ENCODE measurements around the gene EIF3A. TPM values are rescaled to one million over a fixed set of nuclear protein-coding genes. Genes with fewer than 3 reads are reported as not detected.

EIF3A gene
- total RNA-seq, 1 donor from 2014 or later, result 146 TPM

DNA sequence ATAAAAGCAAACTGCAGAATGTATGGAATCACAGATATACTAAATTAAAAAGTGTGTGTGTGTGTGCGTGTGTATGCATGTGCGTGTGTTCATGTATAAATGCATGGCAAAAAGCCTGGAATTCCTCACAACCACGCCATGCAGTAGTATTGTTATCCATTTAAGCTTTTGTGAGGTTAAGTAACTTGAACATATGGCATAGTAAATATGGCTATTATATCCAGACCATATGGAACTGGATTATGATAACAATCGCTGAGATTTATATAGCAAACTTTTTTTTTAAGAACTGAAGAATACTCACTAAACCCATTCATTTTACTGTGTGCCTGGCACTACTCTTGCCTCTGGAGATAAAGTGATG is 73.4 kb downstream of the EIF3A start:
- Histone ChIP-seq H3K36me3 (ENCODE audit: insufficient read depth, low read length) (no peaks in the 10 kb centered on the region), H3K4me3 (ENCODE audit: insufficient read depth, low read depth, low read length) (no peak overlapping the region), H3K4me1 (ENCODE audit: insufficient read depth, low read length) (peaks cover 19% of the 10 kb centered on the region), H3K79me2 (ENCODE audit: insufficient read depth, low read length) (no peaks in the 10 kb centered on the region), H4K20me1 (ENCODE audit: insufficient read depth, low read length) (peaks cover 9% of the 10 kb centered on the region), H3K9me3 (ENCODE audit: insufficient read depth, low read depth, low read length) (no peaks in the 10 kb centered on the region), H3K9ac (ENCODE audit: low read length) (no peak overlapping the region), H3K4me2 (ENCODE audit: low read length) (peak overlapping the region; percentile 60), H3K27ac (ENCODE audit: low read depth, low read length) (no peak overlapping the region), H2AFZ (ENCODE audit: low read depth, low read length) (no peak overlapping the region), H3K27me3 (ENCODE audit: insufficient read depth, low read length) (peaks cover 5% of the 10 kb centered on the region)
- Mint-ChIP-seq H3K27me3 (ENCODE audit: low read depth, unreplicated experiment) (no peaks in the 10 kb centered on the region), H3K4me3 (ENCODE audit: unreplicated experiment) (no peak overlapping the region), H3K9me3 (ENCODE audit: unreplicated experiment) (no peaks in the 10 kb centered on the region), H3K36me3 (ENCODE audit: low read depth, unreplicated experiment) (no peaks in the 10 kb centered on the region), H3K27ac (ENCODE audit: unreplicated experiment) (no peak overlapping the region), H3K4me1 (ENCODE audit: low read depth, unreplicated experiment) (peaks cover 30% of the 10 kb centered on the region)
- no peak for DNase-seq (ENCODE audit: low read depth)
- FAIRE-seq, result no peak
- TF ChIP-seq, protein P1, sequence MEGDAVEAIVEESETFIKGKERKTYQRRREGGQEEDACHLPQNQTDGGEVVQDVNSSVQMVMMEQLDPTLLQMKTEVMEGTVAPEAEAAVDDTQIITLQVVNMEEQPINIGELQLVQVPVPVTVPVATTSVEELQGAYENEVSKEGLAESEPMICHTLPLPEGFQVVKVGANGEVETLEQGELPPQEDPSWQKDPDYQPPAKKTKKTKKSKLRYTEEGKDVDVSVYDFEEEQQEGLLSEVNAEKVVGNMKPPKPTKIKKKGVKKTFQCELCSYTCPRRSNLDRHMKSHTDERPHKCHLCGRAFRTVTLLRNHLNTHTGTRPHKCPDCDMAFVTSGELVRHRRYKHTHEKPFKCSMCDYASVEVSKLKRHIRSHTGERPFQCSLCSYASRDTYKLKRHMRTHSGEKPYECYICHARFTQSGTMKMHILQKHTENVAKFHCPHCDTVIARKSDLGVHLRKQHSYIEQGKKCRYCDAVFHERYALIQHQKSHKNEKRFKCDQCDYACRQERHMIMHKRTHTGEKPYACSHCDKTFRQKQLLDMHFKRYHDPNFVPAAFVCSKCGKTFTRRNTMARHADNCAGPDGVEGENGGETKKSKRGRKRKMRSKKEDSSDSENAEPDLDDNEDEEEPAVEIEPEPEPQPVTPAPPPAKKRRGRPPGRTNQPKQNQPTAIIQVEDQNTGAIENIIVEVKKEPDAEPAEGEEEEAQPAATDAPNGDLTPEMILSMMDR (IDR thresholded peaks at IDR 0.05; ENCODE audit: insufficient read depth, low read depth, low read length), result no peak
- TF ChIP-seq EZH2 (IDR thresholded peaks at IDR 0.05; ENCODE audit: insufficient read depth, low read length), result no peak

DNA sequence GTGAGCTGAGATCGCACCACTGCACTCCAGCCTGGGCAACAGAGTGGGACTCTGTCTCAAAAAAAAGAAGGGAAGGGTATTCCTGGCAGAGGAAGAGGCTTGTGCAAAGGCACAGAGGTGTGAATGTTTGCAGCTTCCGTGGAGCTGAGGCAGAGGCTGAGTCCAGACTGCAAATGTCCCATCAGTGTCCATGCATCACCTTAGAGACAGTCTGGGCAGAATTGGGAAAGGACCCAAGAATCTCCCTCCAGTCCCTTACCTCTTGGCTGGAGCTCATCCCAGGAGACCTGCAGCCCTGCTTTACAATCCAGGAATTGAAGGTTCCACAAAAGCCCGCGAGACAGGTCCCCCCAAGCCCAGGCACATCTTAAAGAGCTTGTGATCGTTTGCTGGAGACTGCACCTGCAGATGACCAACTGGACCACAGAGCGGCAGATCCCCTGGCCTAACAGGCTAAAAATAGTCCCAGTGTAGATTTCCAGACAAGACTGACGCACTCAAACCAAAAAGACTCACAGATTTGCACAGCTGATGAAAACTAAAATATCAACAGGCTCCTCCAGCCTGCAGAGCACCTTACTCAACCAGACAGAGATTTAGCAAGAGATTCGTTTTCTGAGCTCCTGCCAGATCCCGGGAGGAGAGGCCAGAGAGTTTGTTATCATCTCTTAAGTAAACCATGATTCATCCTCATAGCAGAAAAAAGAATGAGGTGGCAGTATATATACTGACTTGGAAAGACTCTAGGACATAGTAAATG is 74.0 kb downstream of the EIF3A start:
- H4K20me1 ChIP-seq (ENCODE audit: insufficient read depth, low read length), result peaks cover 9% of the 10 kb centered on the region
- DNase-seq (ENCODE audit: low read depth), result peak; percentile 99
- H3K27me3 ChIP-seq (ENCODE audit: insufficient read depth, low read length), result peaks cover 5% of the 10 kb centered on the region
- H3K9me3 Mint-ChIP-seq (ENCODE audit: unreplicated experiment), result no peaks in the 10 kb centered on the region
- no peak overlapping the region for H2AFZ ChIP-seq (ENCODE audit: low read depth, low read length)
- peaks cover 19% of the 10 kb centered on the region for H3K4me1 ChIP-seq (ENCODE audit: insufficient read depth, low read length)
- H3K27ac ChIP-seq (ENCODE audit: low read depth, low read length), result peak overlapping the region; percentile 37
- H3K36me3 ChIP-seq (ENCODE audit: insufficient read depth, low read length), result no peaks in the 10 kb centered on the region
- peaks cover 30% of the 10 kb centered on the region for H3K4me1 Mint-ChIP-seq (ENCODE audit: low read depth, unreplicated experiment)
- H3K4me2 ChIP-seq (ENCODE audit: low read length), result peak overlapping the region; percentile 60
- TF ChIP-seq, protein P1 (IDR thresholded peaks at IDR 0.05; ENCODE audit: insufficient read depth, low read depth, low read length), result peak; percentile 10
- TF ChIP-seq EZH2 (IDR thresholded peaks at IDR 0.05; ENCODE audit: insufficient read depth, low read length), result no peak
- no peak overlapping the region for H3K4me3 Mint-ChIP-seq (ENCODE audit: unreplicated experiment)
- no peaks in the 10 kb centered on the region for H3K27me3 Mint-ChIP-seq (ENCODE audit: low read depth, unreplicated experiment)
- peak; percentile 91 for FAIRE-seq
- peak overlapping the region; percentile 37 for H3K27ac Mint-ChIP-seq (ENCODE audit: unreplicated experiment)
- H3K36me3 Mint-ChIP-seq (ENCODE audit: low read depth, unreplicated experiment), result no peaks in the 10 kb centered on the region
- no peak overlapping the region for H3K9ac ChIP-seq (ENCODE audit: low read length)
- H3K9me3 ChIP-seq (ENCODE audit: insufficient read depth, low read depth, low read length), result no peaks in the 10 kb centered on the region
- no peak overlapping the region for H3K4me3 ChIP-seq (ENCODE audit: insufficient read depth, low read depth, low read length)
- H3K79me2 ChIP-seq (ENCODE audit: insufficient read depth, low read length), result no peaks in the 10 kb centered on the region

All from astrocyte (in vitro differentiated cells and primary cell).